K562 (cell line): ENCODE results near the gene MCL1. TPM values are rescaled to one million over a fixed set of nuclear protein-coding genes. Genes with fewer than 3 reads are reported as not detected.
"Not testable (repeated sequence)": the region's sequence is repeated elsewhere in the genome, so short reads cannot be mapped to it uniquely, and the experiment has no call there.

Experiments
- ATAC-seq: fragments of 200-7000 bp; cut with Tn5 transposase; 3 replicates; pipeline ENCODE4 v1.9.1; 2020; ENCODE audit warnings: moderate library complexity
- BruUV-seq: library from RNA; stranded (reverse); fragments of 400-500 nt; replicated peaks from 2 replicates; lab custom pipeline; 2021; lab: Mats Ljungman, UMichigan
- CTCF ChIA-PET: fragments of 300-600 bp; formaldehyde crosslinking; extraction: SDS; loops from one replicate; lab custom pipeline; 2021; ENCODE audit warnings: low intra/inter-chr PET ratio; lab: Yijun Ruan, JAX
- POLR2A ChIA-PET: fragments of 300-600, 350-650 bp; sonication (Branson Sonifier 250); formaldehyde crosslinking; extraction: SDS; loops from one replicate; lab custom pipeline; 2021; ENCODE audit warnings: antibody characterized with exemption, inconsistent platforms; lab: Yijun Ruan, JAX
- DNase-seq, 4 experiments: peaks; one replicate each; pipeline versions ENCODE4 v3.0.0 to v3.0.0-alpha.2; 2011 to 2018; ENCODE audit warnings: low spot score in 3 of 4, mixed read lengths in 3 of 4; ENCODE audit errors: extremely low read depth in 1 of 4
- FAIRE-seq: peaks from 2 replicates; lab custom pipeline; 2011; peaks lifted over from hg19 to GRCh38; lab: Jason Lieb, UNC
- H2AFZ ChIP-seq: 2 replicates; pipeline ENCODE4 v1.6.0; 2011; ENCODE audit warnings: low read depth, low read length, control low read depth, inconsistent platforms
- H3K27ac ChIP-seq: fragments of 200-600 bp; 3 replicates; pipeline ENCODE4 v1.8.0; 2011; ENCODE audit warnings: low read depth, mild to moderate bottlenecking, control low read depth, inconsistent platforms, low read length, moderate library complexity, mixed read lengths; ENCODE audit errors: extremely low read depth
- H3K27me3 ChIP-seq, 2 experiments: fragments of 300-600 bp in 1 of 2; 2 replicates in 1 of 2; 3 replicates in 1 of 2; pipeline versions ENCODE4 v1.6.0 to v1.8.0; 2011; ENCODE audit warnings: inconsistent platforms in 2 of 2, low read length in 2 of 2, mild to moderate bottlenecking in 1 of 2, mixed read lengths in 1 of 2, moderate library complexity in 1 of 2; ENCODE audit not compliant: control insufficient read depth in 2 of 2, insufficient read depth in 2 of 2
- H3K36me3 ChIP-seq: fragments of 300-600 bp; 3 replicates; pipeline ENCODE4 v1.8.0; 2011; ENCODE audit warnings: mild to moderate bottlenecking, low read length, inconsistent platforms; ENCODE audit not compliant: control insufficient read depth, insufficient read depth
- H3K4me1 ChIP-seq, 2 experiments: fragments of 200-600 bp in 1 of 2; replicated peaks in 1 of 2; 2 replicates in 1 of 2; 3 replicates in 1 of 2; pipeline versions ENCODE4 v1.5.1 to v1.8.0; 2011; ENCODE audit warnings: inconsistent platforms in 2 of 2, low read length in 2 of 2, mild to moderate bottlenecking in 1 of 2, mixed read lengths in 1 of 2, moderate library complexity in 1 of 2; ENCODE audit not compliant: control insufficient read depth in 2 of 2, insufficient read depth in 2 of 2
- H3K4me2 ChIP-seq: 2 replicates; pipeline ENCODE4 v1.6.1; 2011; ENCODE audit warnings: low read length, control low read depth, inconsistent platforms, mixed read lengths; ENCODE audit not compliant: insufficient read depth
- H3K4me3 ChIP-seq: fragments of 200-600 bp; sonication (generic), shearing (Covaris generic); 2 replicates; pipeline ENCODE4 v1.5.1; 2016; ENCODE audit warnings: control low read depth, inconsistent platforms
- H3K79me2 ChIP-seq: fragments of 200-600 bp; 3 replicates; pipeline ENCODE4 v1.8.0; 2011; ENCODE audit warnings: low read length, inconsistent platforms; ENCODE audit not compliant: control insufficient read depth, insufficient read depth
- H3K9ac ChIP-seq, 2 experiments: 2 replicates each; pipeline versions ENCODE4 v1.6.0 to v1.6.1; 2011; ENCODE audit warnings: low read depth in 2 of 2, low read length in 2 of 2, control low read depth in 1 of 2, inconsistent platforms in 1 of 2, mild to moderate bottlenecking in 1 of 2, mixed read lengths in 1 of 2; ENCODE audit not compliant: insufficient read depth in 1 of 2
- H3K9me1 ChIP-seq: one replicate; pipeline ENCODE4 v1.6.0; 2011; ENCODE audit warnings: inconsistent platforms, mild to moderate bottlenecking, low read length, moderate library complexity; ENCODE audit not compliant: control insufficient read depth, insufficient read depth
- H3K9me3 ChIP-seq: replicated peaks from 2 replicates; pipeline ENCODE4 v1.5.1; 2011; ENCODE audit warnings: low read depth, low read length, inconsistent platforms; ENCODE audit not compliant: control insufficient read depth, insufficient read depth
- H4K20me1 ChIP-seq: replicated peaks from 2 replicates; pipeline ENCODE4 v1.6.1; 2011; ENCODE audit warnings: low read length, inconsistent platforms, mixed read lengths; ENCODE audit not compliant: control insufficient read depth, insufficient read depth
- RBM39 ChIP-seq: fragments of 200-400 bp; formaldehyde crosslinking; optimal IDR thresholded peaks from 2 replicates; pipeline ENCODE3; 2018; ENCODE audit warnings: low read depth, low read length
- SRSF1 ChIP-seq: fragments of 200-400 bp; formaldehyde crosslinking; IDR thresholded peaks from 2 replicates; pipeline ENCODE4 v1.6.1; 2017; ENCODE audit warnings: mild to moderate bottlenecking, low read depth, low read length, moderate library complexity
- THRAP3 ChIP-seq: fragments of 450-650 bp; IDR thresholded peaks from 2 replicates; pipeline ENCODE4 v1.6.1; 2016; ENCODE audit warnings: mild to moderate bottlenecking, inconsistent platforms, borderline replicate concordance
- TSC22D4 ChIP-seq: fragments of 450-650 bp; IDR thresholded peaks from 2 replicates; pipeline ENCODE4 v1.6.1; 2016; ENCODE audit warnings: missing genetic modification characterization, missing biosample characterization, control low read depth
- WGBS: fragments of 100-300 bp; shearing (Covaris generic); methylation state at CpG from one replicate; pipeline ENCODE4 v1.1.6; 2016; ENCODE audit warnings: low coverage, mixed read lengths; ENCODE audit not compliant: insufficient coverage; ENCODE audit errors: missing lambda C conversion rate; 5-methylcytosine and 5-hydroxymethylcytosine counted together
- in situ Hi-C: fragments of 300-500 bp; cut with MboI; formaldehyde crosslinking; loops from 4 replicates; pipeline ENCODE4 v1.15.0; 2018; ENCODE audit warnings: inconsistent platforms, mixed read lengths
- intact Hi-C: fragments of 100-400 bp; cut with micrococcal nuclease; formaldehyde crosslinking; loops from 2 replicates; pipeline ENCODE4 v1.14.2; 2022
- polyA plus RNA-seq, 8 experiments: library from polyadenylated mRNA; depleted of rRNA in 4 of 8; stranded (reverse) in 5 of 8; unstranded in 3 of 8; fragments of >200 nt; fragmentation: Nextera tagmentation in 2 of 8; fragmentation: Illumina TruSeq in 1 of 8; extraction: Ambion mirVana in 2 of 8; extraction: Trizol in 1 of 8; gene quantifications; 2 replicates each; pipeline versions ENCODE4 v1.2.1 to v1.2.3, GENCODE V29; 2011 to 2014; ENCODE audit warnings: inconsistent platforms in 1 of 8, missing spikeins in 1 of 8
- total RNA-seq, 7 experiments: library from RNA; depleted of rRNA in 6 of 7; stranded (reverse); fragments of >200 nt in 6 of 7; fragmentation: Illumina TruSeq in 2 of 7; extraction: Trizol in 2 of 7; gene quantifications; 2 replicates each; pipeline versions ENCODE4 v1.2.1 to v1.2.3, GENCODE V29; 2011 to 2021; ENCODE audit warnings: low replicate concordance in 1 of 7
- TF ChIP-seq, protein P1 (sequence below): fragments of 450-650 bp; IDR thresholded peaks from 2 replicates; pipeline ENCODE4 v1.6.1; 2018; ENCODE audit warnings: mild to moderate bottlenecking, low read depth; ENCODE audit not compliant: partially characterized antibody
- TF ChIP-seq, protein P2 (sequence below): sonication (generic); formaldehyde crosslinking; IDR thresholded peaks from 2 replicates; pipeline ENCODE4 v1.8.1; 2023; ENCODE audit warnings: mild to moderate bottlenecking, missing genetic modification reagents

The MCL1 gene
- total and polyA plus RNA-seq, 9 of the 15 experiments (the other 6 are each of a cell fraction or from before 2014, with no cell fraction given): 27.1 to 224 (median 138) TPM

DNA sequence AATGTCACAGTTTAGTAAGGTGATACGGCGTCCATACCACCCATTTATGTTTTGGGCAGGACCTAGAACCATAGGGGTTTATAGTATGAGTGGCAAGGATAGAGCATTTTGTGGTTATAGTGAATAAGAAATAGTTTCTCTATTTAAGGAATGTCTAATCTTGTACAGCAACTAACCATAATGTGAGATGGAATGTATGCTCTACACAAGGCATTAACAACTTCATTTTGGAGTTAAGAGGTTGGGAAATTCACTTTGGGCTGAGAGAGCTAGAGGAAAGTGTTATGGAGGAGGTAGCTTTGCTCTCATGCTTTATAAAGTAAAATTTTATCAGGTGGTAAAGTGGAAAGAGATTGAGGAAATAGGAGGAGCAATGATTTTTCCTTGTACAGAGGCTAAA lies 3.0 kb upstream of the MCL1 start (continued):
- TF ChIP-seq TSC22D4 (tag): no peak
- TF ChIP-seq, protein P1, sequence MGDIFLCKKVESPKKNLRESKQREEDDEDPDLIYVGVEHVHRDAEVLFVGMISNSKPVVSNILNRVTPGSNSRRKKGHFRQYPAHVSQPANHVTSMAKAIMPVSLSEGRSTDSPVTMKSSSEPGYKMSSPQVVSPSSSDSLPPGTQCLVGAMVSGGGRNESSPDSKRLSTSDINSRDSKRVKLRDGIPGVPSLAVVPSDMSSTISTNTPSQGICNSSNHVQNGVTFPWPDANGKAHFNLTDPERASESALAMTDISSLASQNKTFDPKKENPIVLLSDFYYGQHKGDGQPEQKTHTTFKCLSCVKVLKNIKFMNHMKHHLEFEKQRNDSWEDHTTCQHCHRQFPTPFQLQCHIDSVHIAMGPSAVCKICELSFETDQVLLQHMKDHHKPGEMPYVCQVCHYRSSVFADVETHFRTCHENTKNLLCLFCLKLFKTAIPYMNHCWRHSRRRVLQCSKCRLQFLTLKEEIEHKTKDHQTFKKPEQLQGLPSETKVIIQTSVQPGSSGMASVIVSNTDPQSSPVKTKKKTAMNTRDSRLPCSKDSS: no peak
- no peak for TF ChIP-seq THRAP3
- TF ChIP-seq SRSF1: no peak
- TF ChIP-seq RBM39: no peak

DNA sequence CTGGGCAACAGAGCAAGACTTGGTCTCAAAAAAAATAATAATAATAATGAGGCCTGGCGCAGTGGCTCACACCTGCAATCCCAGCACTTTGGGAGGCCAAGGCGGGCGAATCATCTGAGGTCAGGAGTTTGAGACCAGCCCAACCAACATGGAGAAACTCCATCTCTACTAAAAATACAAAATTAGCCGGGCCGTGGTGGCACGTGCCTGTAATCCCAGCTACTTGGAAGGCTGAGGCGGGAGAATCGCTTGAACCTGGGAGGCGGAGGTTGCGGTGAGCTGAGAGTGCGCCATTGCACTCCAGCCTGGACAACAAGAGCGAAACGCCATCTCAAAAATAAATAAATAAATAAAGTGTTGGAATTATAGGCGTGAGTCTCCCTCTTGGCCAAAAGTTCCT lies 2.6 kb upstream of the MCL1 start:
- CTCF ChIA-PET, intact Hi-C loops: not testable (repeated sequence)

DNA sequence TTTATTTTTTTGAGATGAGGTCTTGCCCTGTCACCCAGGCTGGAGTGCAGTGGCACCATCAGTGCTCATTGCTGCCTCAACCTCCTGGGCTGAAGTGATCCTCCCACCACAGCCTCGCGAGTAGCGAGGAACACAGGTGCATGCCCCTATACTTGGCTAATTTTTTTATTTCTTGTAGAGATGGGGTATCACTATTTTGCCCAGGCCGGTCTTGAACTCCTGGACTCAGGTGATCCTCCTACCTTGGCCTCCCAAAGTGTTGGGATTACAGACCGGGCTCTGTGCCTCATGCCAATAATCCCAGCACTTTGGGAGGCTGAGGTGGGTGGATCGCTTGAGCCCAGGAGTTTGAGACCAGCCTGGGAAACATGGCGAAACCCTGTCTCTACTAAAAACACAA lies 2.0 kb upstream of the MCL1 start:
- ATAC-seq, in situ Hi-C loops, H3K9me3 ChIP-seq, H3K4me1 ChIP-seq, H3K27ac ChIP-seq, H3K9me1 ChIP-seq, H3K27me3 ChIP-seq, H3K4me3 ChIP-seq, intact Hi-C loops, H2AFZ ChIP-seq, BruUV-seq, DNase-seq, FAIRE-seq, H3K4me2 ChIP-seq, CTCF ChIA-PET: not testable (repeated sequence)
- H3K79me2 ChIP-seq: peaks cover 40% of the 10 kb centered on the region
- POLR2A ChIA-PET: interaction anchor here (1.2 to 3.8 kb wide), 3 partner anchors 11 to 34 kb away, joined by 3 to 22 read pairs (median 18); no protein-coding TSS in a partner anchor
- peak overlapping the region in 1 of 2 experiments; percentile 63; a peak in 1 of 4 replicates for H3K9ac ChIP-seq
- peaks cover 26% of the 10 kb centered on the region for H4K20me1 ChIP-seq
- 92% methylated on average over 7 of the region's 7 CpGs for WGBS
- peaks cover 26% of the 10 kb centered on the region for H3K36me3 ChIP-seq

More for the DNA sequence above, 2.6 kb upstream of the MCL1 start:
- H3K4me2 ChIP-seq, in situ Hi-C loops, H3K9me1 ChIP-seq, H3K27me3 ChIP-seq, H2AFZ ChIP-seq, H3K9ac ChIP-seq, H3K27ac ChIP-seq, H3K4me1 ChIP-seq, DNase-seq, BruUV-seq, H3K4me3 ChIP-seq, ATAC-seq, H3K9me3 ChIP-seq, FAIRE-seq: not testable (repeated sequence)
- POLR2A ChIA-PET: interaction anchor here (0.8 kb wide), 1 partner anchor 38 kb away, joined by 3 read pairs; no protein-coding TSS in a partner anchor
- Histone ChIP-seq H3K36me3 (peaks cover 21% of the 10 kb centered on the region), H4K20me1 (peaks cover 22% of the 10 kb centered on the region), H3K79me2 (peaks cover 34% of the 10 kb centered on the region)
- 90% methylated on average over 14 of the region's 14 CpGs for WGBS
- TF ChIP-seq, protein P2, sequence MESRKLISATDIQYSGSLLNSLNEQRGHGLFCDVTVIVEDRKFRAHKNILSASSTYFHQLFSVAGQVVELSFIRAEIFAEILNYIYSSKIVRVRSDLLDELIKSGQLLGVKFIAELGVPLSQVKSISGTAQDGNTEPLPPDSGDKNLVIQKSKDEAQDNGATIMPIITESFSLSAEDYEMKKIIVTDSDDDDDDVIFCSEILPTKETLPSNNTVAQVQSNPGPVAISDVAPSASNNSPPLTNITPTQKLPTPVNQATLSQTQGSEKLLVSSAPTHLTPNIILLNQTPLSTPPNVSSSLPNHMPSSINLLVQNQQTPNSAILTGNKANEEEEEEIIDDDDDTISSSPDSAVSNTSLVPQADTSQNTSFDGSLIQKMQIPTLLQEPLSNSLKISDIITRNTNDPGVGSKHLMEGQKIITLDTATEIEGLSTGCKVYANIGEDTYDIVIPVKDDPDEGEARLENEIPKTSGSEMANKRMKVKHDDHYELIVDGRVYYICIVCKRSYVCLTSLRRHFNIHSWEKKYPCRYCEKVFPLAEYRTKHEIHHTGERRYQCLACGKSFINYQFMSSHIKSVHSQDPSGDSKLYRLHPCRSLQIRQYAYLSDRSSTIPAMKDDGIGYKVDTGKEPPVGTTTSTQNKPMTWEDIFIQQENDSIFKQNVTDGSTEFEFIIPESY (CRISPR knock-in tag): peak; percentile 54; the same call in 1 of the 2 replicates
